IMR-90 (cell line): Measurements from ENCODE around the gene S100B. TPM values are rescaled to one million over a fixed set of nuclear protein-coding genes. Genes with fewer than 3 reads are reported as not detected.
A peak's percentile ranks its signal among the peaks of the same experiment; 100 is the strongest.

ENCODE experiments used
- ATAC-seq: fragments of 200-7000 bp; cut with Tn5 transposase; 2 replicates; pipeline ENCODE4 v1.9.1; 2020; ENCODE audit warnings: low read depth, mild to moderate bottlenecking, moderate library complexity
- BruUV-seq: library from RNA; stranded (reverse); fragments of 400-500 nt; replicated peaks from 2 replicates; lab custom pipeline; 2021; lab: Mats Ljungman, UMichigan
- CTCF ChIA-PET: fragments of 300-600 bp; formaldehyde crosslinking; extraction: SDS; loops from one replicate; lab custom pipeline; 2021; ENCODE audit warnings: antibody characterized with exemption; lab: Yijun Ruan, JAX
- POLR2A ChIA-PET: fragments of 300-600 bp; sonication (Branson Sonifier 250); formaldehyde crosslinking; loops from one replicate; lab custom pipeline; 2022; ENCODE audit warnings: antibody characterized with exemption; ENCODE audit not compliant: unreplicated experiment; lab: Charles Lee
- DNase-seq: peaks from one replicate; pipeline ENCODE4 v3.0.0; 2013
- H2AFZ ChIP-seq: replicated peaks from 2 replicates; pipeline ENCODE3; 2013; ENCODE audit warnings: low read length, mild to moderate bottlenecking; ENCODE audit not compliant: poor library complexity
- H2AK5ac ChIP-seq: 2 replicates; pipeline ENCODE4 v1.6.1; 2013; ENCODE audit warnings: low read depth, low read length, inconsistent platforms
- H2AK9ac ChIP-seq: replicated peaks from 2 replicates; pipeline ENCODE3; 2013; ENCODE audit warnings: mild to moderate bottlenecking, low read depth, low read length, moderate library complexity; ENCODE audit not compliant: poor library complexity
- H2BK120ac ChIP-seq: 2 replicates; pipeline ENCODE4 v1.6.1; 2013; ENCODE audit warnings: low read depth, low read length, inconsistent platforms
- H2BK15ac ChIP-seq: 3 replicates; pipeline ENCODE4 v1.6.1; 2013; ENCODE audit warnings: low read depth, low read length, inconsistent platforms
- H2BK20ac ChIP-seq: 2 replicates; pipeline ENCODE4 v1.6.1; 2013; ENCODE audit warnings: low read depth, mild to moderate bottlenecking, inconsistent platforms, low read length, moderate library complexity
- H2BK5ac ChIP-seq: 2 replicates; pipeline ENCODE4 v1.6.1; 2013; ENCODE audit warnings: mild to moderate bottlenecking, low read depth, low read length, inconsistent platforms; ENCODE audit not compliant: poor library complexity, severe bottlenecking
- H3K14ac ChIP-seq: replicated peaks from 2 replicates; pipeline ENCODE4 v1.6.1; 2013; ENCODE audit warnings: low read depth, low read length, inconsistent platforms
- H3K18ac ChIP-seq: 2 replicates; pipeline ENCODE4 v1.6.1; 2013; ENCODE audit warnings: low read depth, low read length, control low read depth
- H3K23ac ChIP-seq: 2 replicates; pipeline ENCODE4 v1.6.1; 2013; ENCODE audit warnings: low read depth, low read length, inconsistent platforms
- H3K27ac ChIP-seq: 2 replicates; pipeline ENCODE4 v1.5.1; 2013; ENCODE audit warnings: mild to moderate bottlenecking, control low read depth, low read length; ENCODE audit not compliant: insufficient read depth
- H3K27me3 ChIP-seq: 2 replicates; pipeline ENCODE4 v1.6.1; 2013; ENCODE audit warnings: low read length; ENCODE audit not compliant: control insufficient read depth, insufficient read depth
- H3K36me3 ChIP-seq: 2 replicates; pipeline ENCODE4 v1.6.1; 2013; ENCODE audit warnings: low read length, mixed read lengths; ENCODE audit not compliant: control insufficient read depth, insufficient read depth
- H3K4ac ChIP-seq: 2 replicates; pipeline ENCODE4 v1.6.1; 2013; ENCODE audit warnings: low read depth, low read length, inconsistent platforms
- H3K4me1 ChIP-seq: 2 replicates; pipeline ENCODE4 v1.6.1; 2013; ENCODE audit warnings: low read length, mixed read lengths; ENCODE audit not compliant: control insufficient read depth, insufficient read depth
- H3K4me2 ChIP-seq: 2 replicates; pipeline ENCODE4 v1.6.1; 2013; ENCODE audit warnings: low read depth, mild to moderate bottlenecking, control low read depth, low read length, moderate library complexity
- H3K4me3 ChIP-seq: 2 replicates; pipeline ENCODE4 v1.5.1; 2013; ENCODE audit warnings: low read depth, mild to moderate bottlenecking, control low read depth, low read length, moderate library complexity; ENCODE audit not compliant: insufficient read depth
- H3K56ac ChIP-seq: 2 replicates; pipeline ENCODE4 v1.6.1; 2013; ENCODE audit warnings: low read length, inconsistent platforms; ENCODE audit not compliant: insufficient read depth; ENCODE audit errors: extremely low read depth
- H3K79me1 ChIP-seq, 2 experiments: 2 replicates each; pipeline ENCODE4 v1.6.1; 2013; ENCODE audit warnings: low read length in 2 of 2, inconsistent platforms in 1 of 2, low read depth in 1 of 2
- H3K9ac ChIP-seq: 2 replicates; pipeline ENCODE4 v1.6.1; 2013; ENCODE audit warnings: low read depth, low read length, control low read depth
- H3K9me1 ChIP-seq: 2 replicates; pipeline ENCODE4 v1.6.1; 2013; ENCODE audit warnings: low read length, inconsistent platforms; ENCODE audit not compliant: insufficient read depth
- H3K9me3 ChIP-seq: 2 replicates; pipeline ENCODE4 v1.6.1; 2013; ENCODE audit warnings: low read length; ENCODE audit not compliant: control insufficient read depth, insufficient read depth
- H4K20me1 ChIP-seq: 2 replicates; pipeline ENCODE4 v1.6.1; 2013; ENCODE audit warnings: low read length, inconsistent platforms; ENCODE audit not compliant: insufficient read depth
- H4K5ac ChIP-seq: 2 replicates; pipeline ENCODE4 v1.6.1; 2013; ENCODE audit warnings: mild to moderate bottlenecking, low read depth, low read length, control low read depth
- H4K8ac ChIP-seq, 2 experiments: 2 replicates each; pipeline ENCODE4 v1.6.1; 2013; ENCODE audit warnings: low read depth in 2 of 2, low read length in 2 of 2, control low read depth in 1 of 2, inconsistent platforms in 1 of 2
- H4K91ac ChIP-seq: 2 replicates; pipeline ENCODE4 v1.6.1; 2013; ENCODE audit warnings: low read depth, low read length, inconsistent platforms; ENCODE audit not compliant: insufficient read depth
- BHLHE40 ChIP-seq: fragments of 150-350 bp; IDR thresholded peaks from 2 replicates; pipeline ENCODE4 v1.6.1; 2016; ENCODE audit warnings: mild to moderate bottlenecking, low read depth, low read length
- FOS ChIP-seq: fragments of 150-350 bp; IDR thresholded peaks from 2 replicates; pipeline ENCODE4 v1.6.1; 2016; ENCODE audit warnings: low read depth, low read length
- MAZ ChIP-seq: IDR thresholded peaks from 2 replicates; pipeline ENCODE4 v1.6.1; 2012; ENCODE audit warnings: low read depth, mild to moderate bottlenecking, low read length, improper control_type of control experiment, moderate library complexity, borderline replicate concordance
- MXI1 ChIP-seq: IDR thresholded peaks from 2 replicates; pipeline ENCODE4 v1.6.1; 2012; ENCODE audit warnings: low read depth, mild to moderate bottlenecking, low read length, moderate library complexity, borderline replicate concordance
- POLR2A ChIP-seq: IDR thresholded peaks from 2 replicates; pipeline ENCODE4 v1.6.1; 2012; ENCODE audit warnings: mild to moderate bottlenecking, low read depth, low read length
- RFX5 ChIP-seq: IDR thresholded peaks from 2 replicates; pipeline ENCODE4 v1.8.0; 2012; ENCODE audit warnings: low read depth, mild to moderate bottlenecking, low read length, moderate library complexity
- SMC3 ChIP-seq: fragments of 150-350 bp; IDR thresholded peaks from 2 replicates; pipeline ENCODE4 v1.6.1; 2016; ENCODE audit warnings: low read depth, mild to moderate bottlenecking, antibody characterized with exemption, low read length, moderate library complexity
- WGBS, 2 experiments: methylation state at CpG; one replicate each; pipeline versions ENCODE4 v1.1.5 to v1.1.7; 2013; ENCODE audit warnings: missing lambda C conversion rate in 2 of 2; ENCODE audit not compliant: insufficient read length in 1 of 2; ENCODE audit errors: extremely low coverage in 2 of 2; 5-methylcytosine and 5-hydroxymethylcytosine counted together
- dilution Hi-C: fragments of 300-500 bp; cut with HindIII; formaldehyde crosslinking; loops from one replicate; pipeline ENCODE4 v1.14.3; 2018; ENCODE audit warnings: low sequenced_read_pairs; ENCODE audit not compliant: unreplicated experiment
- in situ Hi-C: fragments of 300-500 bp; cut with MboI; formaldehyde crosslinking; loops from 3 replicates; pipeline ENCODE4 v1.14.3; 2019; ENCODE audit warnings: low sequenced_read_pairs, inconsistent platforms, mixed read lengths
- intact Hi-C: fragments of 100-400 bp; cut with micrococcal nuclease; formaldehyde crosslinking; loops from 2 replicates; pipeline ENCODE4 v1.10.0; 2022
- polyA plus RNA-seq, 3 experiments: library from polyadenylated mRNA; depleted of rRNA; stranded (reverse); fragments of >200 nt; gene quantifications; 2 replicates each; pipeline ENCODE4 v1.2.3, GENCODE V29; 2012; ENCODE audit warnings: low replicate concordance in 1 of 3
- total RNA-seq: library from RNA; depleted of rRNA; stranded (reverse); fragments of >200 nt; gene quantifications from 2 replicates; pipeline ENCODE4 v1.2.3, GENCODE V29; 2012

S100B gene
- total and polyA plus RNA-seq, 2 of the 4 experiments (the other 2 are of a cell fraction): 0.18 to 0.26 TPM

GRCh38 chr21:46600305-46600704 is 4.6 kb downstream of the S100B start:
- Histone ChIP-seq H3K9me1 (peaks cover 8% of the 10 kb centered on the region; the same call in 1 of the 2 replicates), H3K4ac (0 out of 2 replicates have a peak overlapping the region, but pooled peaks have one; percentile 28), H2AFZ (no peak overlapping the region), H3K23ac (no peak overlapping the region), H3K14ac (no peak overlapping the region), H3K4me3 (no peak overlapping the region), H3K4me2 (no peak overlapping the region), H4K20me1 (no peaks in the 10 kb centered on the region), H2AK5ac (peak overlapping the region; percentile 43; the same call in 1 of the 2 replicates), H3K36me3 (no peaks in the 10 kb centered on the region), H3K79me1 (no peaks in the 10 kb centered on the region), H2BK20ac (no peak overlapping the region), H2BK15ac (no peak overlapping the region; the same call in 2 of the 3 replicates), H2BK5ac (no peak overlapping the region), H3K18ac (no peak overlapping the region), H4K8ac (peak overlapping the region in 1 of 2 experiments; percentile 57; a peak in 1 of 4 replicates), H3K9ac (no peak overlapping the region), H2AK9ac (no peak overlapping the region), H3K27ac (no peak overlapping the region), H4K5ac (no peak overlapping the region), H4K91ac (no peak overlapping the region), H2BK120ac (no peak overlapping the region), H3K4me1 (peaks cover 6% of the 10 kb centered on the region), H3K27me3 (peaks cover 2% of the 10 kb centered on the region; the same call in 1 of the 2 replicates), H3K56ac (no peak overlapping the region), H3K9me3 (no peaks in the 10 kb centered on the region)
- CTCF ChIA-PET: no interaction called here
- POLR2A ChIA-PET: no interaction called here
- whole genome bisulfite sequencing, 2 experiments: no CpG with 5 or more reads among the region's 5 CpGs
- DNase-seq (no peak), ATAC-seq (no peak)
- BruUV-seq: no TSS peak
- TF ChIP-seq FOS: no peak
- no peak for TF ChIP-seq SMC3
- no peak for TF ChIP-seq POLR2A
- no peak for TF ChIP-seq MXI1
- TF ChIP-seq RFX5: no peak
- TF ChIP-seq MAZ: no peak
- no peak for TF ChIP-seq BHLHE40
- in situ Hi-C loops: no loop called here
- intact Hi-C loops: no loop called here
- dilution Hi-C loops: no loop called here
